Measurements from ENCODE around the gene SLC7A11.

DNA sequence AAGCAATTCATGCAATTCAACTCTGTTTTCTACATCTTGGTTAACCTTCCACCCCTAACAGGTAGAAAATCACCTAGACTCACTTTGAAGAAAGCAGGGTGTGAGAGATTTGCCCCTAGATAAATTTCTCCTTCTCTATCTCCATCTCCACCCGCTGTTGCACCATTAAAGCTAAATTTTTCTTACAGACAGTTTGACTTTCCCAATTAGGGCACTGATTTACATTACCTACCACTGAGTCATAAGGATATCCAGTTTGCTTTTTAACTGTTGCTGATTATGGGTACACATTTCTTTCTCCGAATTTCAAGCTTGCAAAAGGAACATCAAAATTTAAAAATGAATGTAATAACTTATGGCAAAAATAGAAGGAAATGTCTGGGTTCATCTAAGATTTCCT is 13.0 kb downstream of the SLC7A11 start:
- TF ChIP-seq, protein P1, sequence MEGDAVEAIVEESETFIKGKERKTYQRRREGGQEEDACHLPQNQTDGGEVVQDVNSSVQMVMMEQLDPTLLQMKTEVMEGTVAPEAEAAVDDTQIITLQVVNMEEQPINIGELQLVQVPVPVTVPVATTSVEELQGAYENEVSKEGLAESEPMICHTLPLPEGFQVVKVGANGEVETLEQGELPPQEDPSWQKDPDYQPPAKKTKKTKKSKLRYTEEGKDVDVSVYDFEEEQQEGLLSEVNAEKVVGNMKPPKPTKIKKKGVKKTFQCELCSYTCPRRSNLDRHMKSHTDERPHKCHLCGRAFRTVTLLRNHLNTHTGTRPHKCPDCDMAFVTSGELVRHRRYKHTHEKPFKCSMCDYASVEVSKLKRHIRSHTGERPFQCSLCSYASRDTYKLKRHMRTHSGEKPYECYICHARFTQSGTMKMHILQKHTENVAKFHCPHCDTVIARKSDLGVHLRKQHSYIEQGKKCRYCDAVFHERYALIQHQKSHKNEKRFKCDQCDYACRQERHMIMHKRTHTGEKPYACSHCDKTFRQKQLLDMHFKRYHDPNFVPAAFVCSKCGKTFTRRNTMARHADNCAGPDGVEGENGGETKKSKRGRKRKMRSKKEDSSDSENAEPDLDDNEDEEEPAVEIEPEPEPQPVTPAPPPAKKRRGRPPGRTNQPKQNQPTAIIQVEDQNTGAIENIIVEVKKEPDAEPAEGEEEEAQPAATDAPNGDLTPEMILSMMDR (IDR thresholded peaks at IDR 0.05): no peak
- TF ChIP-seq POLR2A (IDR thresholded peaks at IDR 0.05): no peak
